Endothelial cell of umbilical vein (primary cell): ENCODE measurements around the gene ARF1. TPM values are rescaled to one million over a fixed set of nuclear protein-coding genes. Genes with fewer than 3 reads are reported as not detected.

Experiments
- BruUV-seq: library from RNA; stranded (reverse); fragments of 400-500 nt; replicated peaks from 2 replicates; lab custom pipeline; 2021; lab: Mats Ljungman, UMichigan
- CTCF ChIA-PET: fragments of 300-600, 350-600 bp; sonication (Branson Sonifier 250); formaldehyde crosslinking; loops from one replicate; lab custom pipeline; 2021; ENCODE audit warnings: antibody characterized with exemption, inconsistent platforms; lab: Charles Lee
- POLR2A ChIA-PET: fragments of 300-600, 350-600 bp; sonication (Branson Sonifier 250); formaldehyde crosslinking; loops from one replicate; lab custom pipeline; 2021; ENCODE audit warnings: antibody characterized with exemption, inconsistent platforms; lab: Charles Lee
- DNase-seq: peaks from one replicate; pipeline ENCODE4 v3.0.0-alpha.2; 2011; ENCODE audit warnings: low read depth, low spot score
- FAIRE-seq: peaks from 2 replicates; lab custom pipeline; 2011; peaks lifted over from hg19 to GRCh38; lab: Jason Lieb, UNC
- H2AFZ ChIP-seq: 2 replicates; pipeline ENCODE4 v1.6.0; 2012; ENCODE audit warnings: low read depth, low read length, control low read depth, inconsistent platforms
- H3K27ac ChIP-seq: 2 replicates; pipeline ENCODE4 v1.5.1; 2011; ENCODE audit warnings: low read depth, mild to moderate bottlenecking, control low read depth, low read length, moderate library complexity; ENCODE audit not compliant: insufficient read depth
- H3K27me3 ChIP-seq, 2 experiments: 2 replicates each; pipeline versions ENCODE4 v1.6.0 to v1.6.1; 2011; ENCODE audit warnings: low read length in 2 of 2, mixed read lengths in 1 of 2; ENCODE audit not compliant: control insufficient read depth in 2 of 2, insufficient read depth in 2 of 2
- H3K36me3 ChIP-seq, 2 experiments: 2 replicates in 1 of 2; 3 replicates in 1 of 2; pipeline ENCODE4 v1.5.1; 2011; ENCODE audit warnings: low read length in 2 of 2, mild to moderate bottlenecking in 1 of 2, moderate library complexity in 1 of 2; ENCODE audit not compliant: control insufficient read depth in 2 of 2, insufficient read depth in 2 of 2; ENCODE audit errors: extremely low read depth in 1 of 2
- H3K4me1 ChIP-seq: 3 replicates; pipeline ENCODE4 v1.5.1; 2011; ENCODE audit warnings: mild to moderate bottlenecking, low read length; ENCODE audit not compliant: control insufficient read depth, insufficient read depth; ENCODE audit errors: extremely low read depth
- H3K4me2 ChIP-seq: 2 replicates; pipeline ENCODE4 v1.6.1; 2011; ENCODE audit warnings: low read length, control low read depth, mixed read lengths; ENCODE audit not compliant: insufficient read depth
- H3K4me3 ChIP-seq, 3 experiments: fragments of 200-600 bp in 1 of 3; sonication (generic), shearing (Covaris generic) in 1 of 3; replicated peaks in 1 of 3; 2 replicates each; pipeline ENCODE4 v1.5.1; 2011 to 2016; ENCODE audit warnings: control low read depth in 3 of 3, low read length in 3 of 3, mild to moderate bottlenecking in 2 of 3, inconsistent platforms in 1 of 3, low read depth in 1 of 3, moderate library complexity in 1 of 3; ENCODE audit not compliant: insufficient read depth in 1 of 3
- H3K79me2 ChIP-seq: 2 replicates; pipeline ENCODE4 v1.6.0; 2012; ENCODE audit warnings: low read length, inconsistent platforms; ENCODE audit not compliant: control insufficient read depth, insufficient read depth
- H3K9ac ChIP-seq: replicated peaks from 2 replicates; pipeline ENCODE3; 2011; ENCODE audit warnings: low read length, control low read depth; ENCODE audit not compliant: insufficient read depth; ENCODE audit errors: extremely low read depth
- H3K9me1 ChIP-seq: replicated peaks from 3 replicates; pipeline ENCODE4 v1.6.0; 2011; ENCODE audit warnings: mild to moderate bottlenecking, low read length; ENCODE audit not compliant: control insufficient read depth, insufficient read depth; ENCODE audit errors: extremely low read depth
- H3K9me3 ChIP-seq: replicated peaks from 2 replicates; pipeline ENCODE4 v1.5.1; 2012; ENCODE audit warnings: low read length, inconsistent platforms; ENCODE audit not compliant: control insufficient read depth, insufficient read depth
- H4K20me1 ChIP-seq: replicated peaks from 2 replicates; pipeline ENCODE3; 2011; ENCODE audit warnings: mild to moderate bottlenecking, low read length; ENCODE audit not compliant: control insufficient read depth, insufficient read depth; ENCODE audit errors: extremely low read depth
- EZH2 ChIP-seq: IDR thresholded peaks from 2 replicates; pipeline ENCODE4 v1.6.1; 2012; ENCODE audit warnings: borderline replicate concordance, low read depth, mild to moderate bottlenecking, moderate library complexity, low read length, inconsistent platforms; ENCODE audit not compliant: severe bottlenecking
- FOS ChIP-seq: IDR thresholded peaks from 2 replicates; pipeline ENCODE4 v1.6.1; 2011; ENCODE audit warnings: mild to moderate bottlenecking, low read length, moderate library complexity, borderline replicate concordance; ENCODE audit not compliant: insufficient read depth
- GATA2 ChIP-seq: IDR thresholded peaks from 2 replicates; pipeline ENCODE4 v1.7.0; 2011; ENCODE audit warnings: low read depth, mild to moderate bottlenecking, moderate library complexity, mixed read lengths, low read length; ENCODE audit not compliant: insufficient read length, insufficient read depth
- JUN ChIP-seq: IDR thresholded peaks from 2 replicates; pipeline ENCODE4 v1.6.1; 2011; ENCODE audit warnings: borderline replicate concordance, low read depth; ENCODE audit not compliant: insufficient read length, insufficient read depth
- MYC ChIP-seq: IDR thresholded peaks from one replicate; pipeline ENCODE4 v1.6.1; 2011; ENCODE audit warnings: mild to moderate bottlenecking, low read depth, low read length
- POLR2A ChIP-seq: IDR thresholded peaks from 2 replicates; pipeline ENCODE4 v1.6.1; 2012; ENCODE audit warnings: low read depth, mild to moderate bottlenecking, control low read depth, low read length
- POLR2AphosphoS5 ChIP-seq: IDR thresholded peaks from 2 replicates; pipeline ENCODE4 v1.6.1; 2012; ENCODE audit warnings: low read depth, mild to moderate bottlenecking, control low read depth, low read length, moderate library complexity; ENCODE audit not compliant: insufficient read depth
- dilution Hi-C: fragments of 300-500 bp; cut with MboI; formaldehyde crosslinking; loops from one replicate; pipeline ENCODE4 v1.15.0; 2019; ENCODE audit warnings: low sequenced_read_pairs; ENCODE audit not compliant: extremely low pct_ligation_motif_present
- intact Hi-C: fragments of 100-400 bp; cut with micrococcal nuclease; formaldehyde crosslinking; loops from one replicate; pipeline ENCODE4 v1.10.0; 2022
- polyA plus RNA-seq, 4 experiments: library from polyadenylated mRNA; depleted of rRNA in 3 of 4; stranded (reverse) in 3 of 4; unstranded in 1 of 4; fragments of >200 nt; gene quantifications; 2 replicates each; pipeline versions ENCODE4 v1.2.1 to v1.2.3, GENCODE V29; 2011 to 2012; ENCODE audit warnings: missing spikeins in 1 of 4
- total RNA-seq: library from RNA; stranded (reverse); gene quantifications from 2 replicates; pipeline ENCODE4 v1.2.3, GENCODE V29; 2021
- TF ChIP-seq, protein P1 (sequence below): IDR thresholded peaks from 2 replicates; pipeline ENCODE4 v1.6.1; 2011; ENCODE audit not compliant: insufficient read depth, insufficient read length
- TF ChIP-seq, protein P2 (sequence below), 2 donors: IDR thresholded peaks; 1 replicate in 1 of 2; 2 replicates in 1 of 2; pipeline ENCODE4 v1.5.1; 2011; ENCODE audit warnings: low read length in 2 of 2, mild to moderate bottlenecking in 2 of 2, moderate library complexity in 2 of 2, control low read depth in 1 of 2, inconsistent platforms in 1 of 2, low read depth in 1 of 2; ENCODE audit not compliant: insufficient read depth in 1 of 2; ENCODE audit errors: extremely low read depth in 1 of 2

Gene ARF1
- total and polyA plus RNA-seq, 2 donors (not counting 3 experiments of a cell fraction or from before 2014, with no cell fraction given): 499 to 844 TPM

DNA sequence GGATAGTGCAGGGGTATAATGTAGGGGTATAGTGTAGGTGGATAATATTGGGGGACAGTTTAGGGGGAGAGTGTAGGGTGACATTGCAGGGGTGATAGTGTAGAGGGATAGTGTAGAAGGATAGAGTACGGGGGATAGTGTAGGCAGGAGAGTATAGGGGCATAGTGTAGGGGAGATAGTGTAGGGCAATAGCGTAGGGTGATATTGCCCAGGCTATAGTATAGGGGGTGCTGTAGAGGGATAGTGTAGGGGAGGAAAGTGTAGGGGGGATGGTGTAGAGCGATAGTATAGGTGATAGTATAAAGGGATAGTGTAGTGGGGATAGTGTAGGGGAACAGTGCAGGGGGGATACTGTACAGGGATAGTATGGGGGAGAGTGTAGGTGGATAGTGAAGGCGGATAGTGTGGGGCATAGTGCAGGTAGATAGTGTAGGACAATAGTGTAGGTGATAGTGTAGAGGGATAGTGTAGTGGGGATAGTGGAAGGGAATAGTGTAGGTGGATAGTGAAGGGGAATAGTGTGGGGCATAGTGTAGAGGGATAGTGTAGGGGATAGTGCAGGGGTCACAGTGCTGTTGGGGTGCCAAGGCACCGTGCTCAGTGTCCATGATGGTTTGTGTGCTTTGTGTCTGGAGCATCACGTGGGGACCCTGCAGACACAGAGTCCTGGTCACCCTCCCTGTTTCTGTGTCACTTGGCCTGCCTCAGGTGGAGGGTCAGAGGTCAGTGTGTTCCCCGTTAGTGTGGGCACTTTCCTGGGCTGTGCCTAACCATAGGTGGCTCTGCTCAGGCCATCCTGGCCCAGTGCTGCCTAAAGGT lies 10.5 kb upstream of the ARF1 start:
- Histone ChIP-seq H3K9me3 (no peaks in the 10 kb centered on the region), H3K4me1 (no peaks in the 10 kb centered on the region), H3K36me3 (no peaks in the 10 kb centered on the region), H3K79me2 (no peaks in the 10 kb centered on the region), H3K9me1 (no peaks in the 10 kb centered on the region), H4K20me1 (no peaks in the 10 kb centered on the region), H3K4me2 (no peak overlapping the region), H3K9ac (no peak overlapping the region), H3K4me3 (no peak overlapping the region), H3K27me3 (peaks cover 0 to 7% of the 10 kb centered on the region in 2 experiments), H3K27ac (no peak overlapping the region), H2AFZ (no peak overlapping the region)
- ChIA-PET POLR2A (no interaction called here), CTCF (no interaction called here)
- FAIRE-seq: no peak
- intact Hi-C loops (loop anchor here (5.0 kb wide), 2 partner anchors 75 to 310 kb away; no protein-coding TSS in a partner anchor), dilution Hi-C loops (no loop called here)
- no peak for TF ChIP-seq JUN
- TF ChIP-seq EZH2: no peak
- no peak for TF ChIP-seq MYC
- TF ChIP-seq POLR2A: no peak
- TF ChIP-seq, protein P1, sequence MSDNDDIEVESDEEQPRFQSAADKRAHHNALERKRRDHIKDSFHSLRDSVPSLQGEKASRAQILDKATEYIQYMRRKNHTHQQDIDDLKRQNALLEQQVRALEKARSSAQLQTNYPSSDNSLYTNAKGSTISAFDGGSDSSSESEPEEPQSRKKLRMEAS: no peak
- no peak for TF ChIP-seq FOS
- TF ChIP-seq GATA2: no peak
- TF ChIP-seq, protein P2, sequence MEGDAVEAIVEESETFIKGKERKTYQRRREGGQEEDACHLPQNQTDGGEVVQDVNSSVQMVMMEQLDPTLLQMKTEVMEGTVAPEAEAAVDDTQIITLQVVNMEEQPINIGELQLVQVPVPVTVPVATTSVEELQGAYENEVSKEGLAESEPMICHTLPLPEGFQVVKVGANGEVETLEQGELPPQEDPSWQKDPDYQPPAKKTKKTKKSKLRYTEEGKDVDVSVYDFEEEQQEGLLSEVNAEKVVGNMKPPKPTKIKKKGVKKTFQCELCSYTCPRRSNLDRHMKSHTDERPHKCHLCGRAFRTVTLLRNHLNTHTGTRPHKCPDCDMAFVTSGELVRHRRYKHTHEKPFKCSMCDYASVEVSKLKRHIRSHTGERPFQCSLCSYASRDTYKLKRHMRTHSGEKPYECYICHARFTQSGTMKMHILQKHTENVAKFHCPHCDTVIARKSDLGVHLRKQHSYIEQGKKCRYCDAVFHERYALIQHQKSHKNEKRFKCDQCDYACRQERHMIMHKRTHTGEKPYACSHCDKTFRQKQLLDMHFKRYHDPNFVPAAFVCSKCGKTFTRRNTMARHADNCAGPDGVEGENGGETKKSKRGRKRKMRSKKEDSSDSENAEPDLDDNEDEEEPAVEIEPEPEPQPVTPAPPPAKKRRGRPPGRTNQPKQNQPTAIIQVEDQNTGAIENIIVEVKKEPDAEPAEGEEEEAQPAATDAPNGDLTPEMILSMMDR (IDR thresholded peaks at IDR 0.05; ENCODE audit: extremely low read depth in 1 of 2, insufficient read depth in 1 of 2, low read depth in 1 of 2, low read length in 2 of 2): no peak
- no peak for TF ChIP-seq POLR2AphosphoS5
- DNase-seq: no peak
- no TSS peak for BruUV-seq
